CD4-positive, alpha-beta T cell treated with Interleukin-15 for 4 hours (primary cell): Measurements from ENCODE around the gene MAML3.
A peak's percentile ranks its signal among the peaks of the same experiment; 100 is the strongest.

Experiments
- DNase-seq: peaks from one replicate; pipeline ENCODE4 v3.0.0-alpha.2; 2020; ENCODE audit warnings: low spot score

MAML3 gene

GRCh38 chr4:140046016-140046415 is 108.0 kb downstream of the MAML3 start:
- no peak for DNase-seq

GRCh38 chr4:140044337-140044902 is 109.6 kb downstream of the MAML3 start:
- no peak for DNase-seq

GRCh38 chr4:140042634-140043033 is 111.3 kb downstream of the MAML3 start:
- DNase-seq = no peak

- DNase-seq = no peak
Measured at GRCh38 chr4:140038031-140038533, 115.9 kb downstream of the MAML3 start.

- no peak for DNase-seq
Measured at GRCh38 chr4:140037353-140038030, 116.5 kb downstream of the MAML3 start.

- no peak for DNase-seq
Measured at GRCh38 chr4:140031706-140032105, 122.3 kb downstream of the MAML3 start.

GRCh38 chr4:140031061-140031460 is 122.9 kb downstream of the MAML3 start:
- DNase-seq = no peak

- DNase-seq = no peak
Measured at GRCh38 chr4:140028676-140029517, 125.1 kb downstream of the MAML3 start.

- no peak for DNase-seq
Measured at GRCh38 chr4:140028101-140028500, 125.9 kb downstream of the MAML3 start.

- no peak for DNase-seq
Measured at GRCh38 chr4:140027101-140027500, 126.9 kb downstream of the MAML3 start.

GRCh38 chr4:140025470-140025869 is 128.5 kb downstream of the MAML3 start:
- no peak for DNase-seq

GRCh38 chr4:140020457-140021361 is 133.3 kb downstream of the MAML3 start:
- no peak for DNase-seq

- no peak for DNase-seq
Measured at GRCh38 chr4:140019619-140020347, 134.2 kb downstream of the MAML3 start.

GRCh38 chr4:140018931-140019618 is 134.9 kb downstream of the MAML3 start:
- no peak for DNase-seq

GRCh38 chr4:140014284-140014683 is 139.7 kb downstream of the MAML3 start:
- no peak for DNase-seq

GRCh38 chr4:140012688-140013486 is 141.1 kb downstream of the MAML3 start:
- DNase-seq = peak; percentile 60

GRCh38 chr4:140005699-140006098 is 148.3 kb downstream of the MAML3 start:
- no peak for DNase-seq

- no peak for DNase-seq
Measured at GRCh38 chr4:140004922-140005627, 148.9 kb downstream of the MAML3 start.

- DNase-seq = no peak
Measured at GRCh38 chr4:140004549-140004895, 149.5 kb downstream of the MAML3 start.
